Trophoblast cell (in vitro differentiated cells and primary cell): Measurements from ENCODE around the gene LRCOL1.

ENCODE experiments used
- DNase-seq, 2 donors: peaks; one replicate each; pipeline ENCODE4 v3.0.0-alpha.2; 2016
- H2AFZ ChIP-seq: 2 replicates; pipeline ENCODE4 v1.6.1; 2013; ENCODE audit warnings: low read length, moderate library complexity, mild to moderate bottlenecking; ENCODE audit not compliant: insufficient read depth, poor library complexity
- H2AK5ac ChIP-seq: 2 replicates; pipeline ENCODE4 v1.6.1; 2013; ENCODE audit warnings: mild to moderate bottlenecking, low read length
- H2BK120ac ChIP-seq: 2 replicates; pipeline ENCODE4 v1.6.1; 2013; ENCODE audit warnings: low read length, mild to moderate bottlenecking, moderate library complexity; ENCODE audit not compliant: insufficient read depth, poor library complexity
- H2BK12ac ChIP-seq: 2 replicates; pipeline ENCODE4 v1.6.1; 2013; ENCODE audit warnings: mild to moderate bottlenecking, low read length, moderate library complexity
- H2BK5ac ChIP-seq: 2 replicates; pipeline ENCODE4 v1.6.1; 2013; ENCODE audit warnings: low read length, low read depth, moderate library complexity, mild to moderate bottlenecking; ENCODE audit not compliant: poor library complexity
- H3K14ac ChIP-seq: 2 replicates; pipeline ENCODE4 v1.6.1; 2013; ENCODE audit warnings: mild to moderate bottlenecking, low read length
- H3K18ac ChIP-seq: 2 replicates; pipeline ENCODE4 v1.6.1; 2013; ENCODE audit warnings: mild to moderate bottlenecking, low read length
- H3K23ac ChIP-seq: 2 replicates; pipeline ENCODE4 v1.6.1; 2013; ENCODE audit warnings: low read length
- H3K27ac ChIP-seq: 2 replicates; pipeline ENCODE4 v1.5.1; 2013; ENCODE audit warnings: low read depth, mild to moderate bottlenecking, inconsistent platforms, low read length, moderate library complexity
- H3K27me3 ChIP-seq: 2 replicates; pipeline ENCODE4 v1.6.1; 2013; ENCODE audit warnings: inconsistent platforms, mild to moderate bottlenecking, low read length, moderate library complexity; ENCODE audit not compliant: insufficient read depth
- H3K36me3 ChIP-seq, 2 experiments: 1 replicate in 1 of 2; 2 replicates in 1 of 2; pipeline ENCODE4 v1.6.1; 2013; ENCODE audit warnings: low read length in 2 of 2, mild to moderate bottlenecking in 2 of 2, moderate library complexity in 1 of 2; ENCODE audit not compliant: insufficient read depth in 2 of 2, control insufficient read depth in 1 of 2
- H3K4ac ChIP-seq: 2 replicates; pipeline ENCODE4 v1.6.1; 2013; ENCODE audit warnings: low read depth, mild to moderate bottlenecking, low read length, moderate library complexity
- H3K4me1 ChIP-seq, 2 experiments: 1 replicate in 1 of 2; 2 replicates in 1 of 2; pipeline ENCODE4 v1.6.1; 2013; ENCODE audit warnings: low read length in 2 of 2, mild to moderate bottlenecking in 2 of 2, moderate library complexity in 1 of 2; ENCODE audit not compliant: insufficient read depth in 2 of 2, control insufficient read depth in 1 of 2
- H3K4me2 ChIP-seq: 2 replicates; pipeline ENCODE4 v1.6.1; 2013; ENCODE audit warnings: inconsistent platforms, mild to moderate bottlenecking, low read length, moderate library complexity
- H3K4me3 ChIP-seq: 2 replicates; pipeline ENCODE4 v1.5.1; 2013; ENCODE audit warnings: mild to moderate bottlenecking, low read depth, low read length, inconsistent platforms
- H3K79me1 ChIP-seq: one replicate; pipeline ENCODE4 v1.6.1; 2013; ENCODE audit warnings: low read length
- H3K79me2 ChIP-seq: 2 replicates; pipeline ENCODE4 v1.6.1; 2013; ENCODE audit warnings: low read length, mild to moderate bottlenecking; ENCODE audit not compliant: control insufficient read depth, insufficient read depth, poor library complexity
- H3K9ac ChIP-seq: 2 replicates; pipeline ENCODE4 v1.6.1; 2013; ENCODE audit warnings: mild to moderate bottlenecking, low read length
- H3K9me3 ChIP-seq: 2 replicates; pipeline ENCODE4 v1.6.1; 2013; ENCODE audit warnings: low read depth, mild to moderate bottlenecking, control low read depth, inconsistent platforms, low read length; ENCODE audit not compliant: insufficient read depth
- H4K12ac ChIP-seq: 2 replicates; pipeline ENCODE4 v1.6.1; 2013; ENCODE audit warnings: low read depth, mild to moderate bottlenecking, low read length, moderate library complexity
- H4K8ac ChIP-seq: 2 replicates; pipeline ENCODE4 v1.6.1; 2013; ENCODE audit warnings: low read depth, mild to moderate bottlenecking, low read length, moderate library complexity
- H4K91ac ChIP-seq: one replicate; pipeline ENCODE4 v1.6.1; 2013; ENCODE audit warnings: low read depth, mild to moderate bottlenecking, low read length, moderate library complexity
- WGBS: extraction: QIAGEN DNeasy Blood & Tissue Kit; methylation state at CpG from one replicate; pipeline ENCODE4 v1.1.7; 2013; ENCODE audit warnings: missing lambda C conversion rate; ENCODE audit not compliant: insufficient read length, insufficient coverage; ENCODE audit errors: extremely low coverage; 5-methylcytosine and 5-hydroxymethylcytosine counted together

The LRCOL1 gene

DNA sequence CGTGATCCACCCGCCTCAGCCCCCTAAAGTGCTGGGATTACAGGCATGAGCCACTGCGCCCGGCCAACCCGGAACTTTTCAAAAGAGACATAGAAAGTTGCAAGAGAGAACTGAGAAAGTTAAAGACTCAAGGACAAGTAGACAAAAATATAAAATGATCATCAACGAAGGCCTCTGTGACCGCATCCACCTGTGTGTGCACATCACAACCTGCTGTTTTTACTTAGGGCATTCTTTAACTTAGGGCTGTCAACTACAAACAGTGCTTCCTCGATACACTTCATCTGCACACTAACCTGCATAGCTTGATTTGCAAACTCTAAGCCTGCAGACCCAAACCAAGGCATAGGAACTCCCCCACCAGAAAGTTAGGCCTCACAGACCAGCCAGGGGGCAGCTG lies 23.0 kb upstream of the LRCOL1 start:
- peaks cover 67 to 86% of the 10 kb centered on the region in 2 experiments for H3K36me3 ChIP-seq
- no peak overlapping the region for H3K9ac ChIP-seq
- H2AFZ ChIP-seq, result no peak overlapping the region
- no peak overlapping the region for H2BK120ac ChIP-seq
- no peak overlapping the region for H4K91ac ChIP-seq
- no peaks in the 10 kb centered on the region for H3K27me3 ChIP-seq
- H2BK12ac ChIP-seq, result no peak overlapping the region
- no CpG with 5 or more reads among the region's 8 CpGs for WGBS
- H3K79me2 ChIP-seq, result no peaks in the 10 kb centered on the region
- no peaks in the 10 kb centered on the region for H3K4me1 ChIP-seq
- H3K9me3 ChIP-seq, result no peaks in the 10 kb centered on the region
- H3K18ac ChIP-seq, result no peak overlapping the region
- no peaks in the 10 kb centered on the region for H3K79me1 ChIP-seq
- no peak overlapping the region for H3K4me2 ChIP-seq
- H3K4me3 ChIP-seq, result no peak overlapping the region
- no peak overlapping the region for H3K23ac ChIP-seq
- no peak for DNase-seq
- no peak overlapping the region for H3K27ac ChIP-seq
- H3K4ac ChIP-seq, result no peak overlapping the region
- no peak overlapping the region for H3K14ac ChIP-seq
- no peak overlapping the region for H2BK5ac ChIP-seq
- no peak overlapping the region for H4K12ac ChIP-seq
- H2AK5ac ChIP-seq, result no peak overlapping the region
- H4K8ac ChIP-seq, result no peak overlapping the region

DNA sequence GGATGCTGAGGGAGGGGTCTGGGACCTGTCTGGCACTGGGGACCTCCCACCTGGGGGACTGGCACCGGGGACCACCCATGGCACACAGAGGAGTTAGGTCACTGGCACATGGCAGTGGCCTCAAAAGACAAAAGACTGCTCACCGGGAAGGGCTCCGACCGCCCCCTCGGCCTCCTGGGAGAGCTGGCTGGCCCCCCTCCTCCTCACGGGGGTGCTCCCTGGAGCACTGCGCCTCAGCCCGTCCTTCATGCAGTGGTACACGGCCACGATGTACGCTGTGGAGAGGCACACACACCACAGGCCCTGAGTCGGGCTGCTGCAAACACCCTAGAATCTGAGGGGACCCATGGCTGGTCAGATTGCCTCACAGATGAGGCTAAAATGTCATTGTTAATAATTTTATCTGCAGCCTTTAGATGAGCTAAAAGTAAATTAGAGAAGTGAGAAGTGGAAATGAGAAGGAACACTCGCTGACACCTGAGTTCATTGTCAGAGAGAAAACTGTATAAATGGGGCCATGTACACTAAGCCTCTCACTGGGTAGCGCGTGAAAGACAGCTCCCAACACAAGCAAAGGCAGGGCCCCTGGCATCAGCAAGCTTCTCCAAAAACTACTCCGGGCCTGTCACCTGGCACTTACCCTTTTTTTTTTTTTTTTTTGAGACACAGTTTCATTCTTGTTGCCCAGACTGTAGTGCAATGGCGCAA lies 22.3 kb upstream of the LRCOL1 start:
- no peak for DNase-seq
- Histone ChIP-seq H4K8ac (no peak overlapping the region), H3K4me3 (no peak overlapping the region), H3K23ac (no peak overlapping the region), H3K79me2 (no peaks in the 10 kb centered on the region), H3K27ac (no peak overlapping the region), H2BK12ac (no peak overlapping the region), H2AFZ (no peak overlapping the region), H3K14ac (no peak overlapping the region), H3K9me3 (no peaks in the 10 kb centered on the region), H3K4ac (no peak overlapping the region), H3K36me3 (peaks cover 62 to 82% of the 10 kb centered on the region in 2 experiments), H3K18ac (no peak overlapping the region), H3K9ac (no peak overlapping the region), H2AK5ac (no peak overlapping the region), H4K12ac (no peak overlapping the region), H3K4me1 (no peaks in the 10 kb centered on the region), H4K91ac (no peak overlapping the region), H2BK120ac (no peak overlapping the region), H3K27me3 (no peaks in the 10 kb centered on the region), H2BK5ac (no peak overlapping the region), H3K4me2 (no peak overlapping the region), H3K79me1 (no peaks in the 10 kb centered on the region)
- WGBS, result no CpG with 5 or more reads among the region's 17 CpGs

DNA sequence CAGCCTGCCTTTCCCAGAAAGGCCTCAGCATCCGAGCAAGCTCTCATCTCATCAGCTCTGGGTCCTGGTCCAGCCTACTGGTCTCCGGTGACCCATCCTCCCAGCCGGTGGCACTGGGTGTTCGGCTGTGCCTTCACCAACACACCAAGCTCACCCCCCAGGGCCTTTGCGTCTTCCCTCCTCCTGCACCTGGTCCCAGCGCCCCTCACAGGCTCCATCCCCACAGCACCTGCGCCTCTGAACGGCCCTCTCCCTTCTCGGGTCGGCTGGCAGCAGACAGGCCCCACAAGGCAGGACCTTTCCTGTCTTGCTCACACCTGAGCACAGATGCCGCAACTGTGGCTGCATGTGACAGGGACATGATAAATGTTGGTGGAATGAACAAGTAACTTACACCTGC lies 21.3 kb upstream of the LRCOL1 start:
- no peak overlapping the region for H3K27ac ChIP-seq
- H4K12ac ChIP-seq, result no peak overlapping the region
- H3K4me2 ChIP-seq, result no peak overlapping the region
- H3K9me3 ChIP-seq, result no peaks in the 10 kb centered on the region
- H3K4me3 ChIP-seq, result peak overlapping the region; percentile 42
- peaks cover 54 to 74% of the 10 kb centered on the region in 2 experiments for H3K36me3 ChIP-seq
- H4K91ac ChIP-seq, result no peak overlapping the region
- no peak overlapping the region for H3K18ac ChIP-seq
- H3K4me1 ChIP-seq, result no peaks in the 10 kb centered on the region
- H2BK12ac ChIP-seq, result no peak overlapping the region
- H3K27me3 ChIP-seq, result no peaks in the 10 kb centered on the region
- H3K79me1 ChIP-seq, result no peaks in the 10 kb centered on the region
- H4K8ac ChIP-seq, result no peak overlapping the region
- no peak overlapping the region for H2BK120ac ChIP-seq
- H2BK5ac ChIP-seq, result no peak overlapping the region
- H3K23ac ChIP-seq, result no peak overlapping the region
- DNase-seq, result no peak
- no peak overlapping the region for H2AK5ac ChIP-seq
- no peak overlapping the region for H3K9ac ChIP-seq
- no peak overlapping the region for H2AFZ ChIP-seq
- H3K14ac ChIP-seq, result no peak overlapping the region
- no peak overlapping the region for H3K4ac ChIP-seq
- H3K79me2 ChIP-seq, result no peaks in the 10 kb centered on the region
- WGBS, result no CpG with 5 or more reads among the region's 11 CpGs

DNA sequence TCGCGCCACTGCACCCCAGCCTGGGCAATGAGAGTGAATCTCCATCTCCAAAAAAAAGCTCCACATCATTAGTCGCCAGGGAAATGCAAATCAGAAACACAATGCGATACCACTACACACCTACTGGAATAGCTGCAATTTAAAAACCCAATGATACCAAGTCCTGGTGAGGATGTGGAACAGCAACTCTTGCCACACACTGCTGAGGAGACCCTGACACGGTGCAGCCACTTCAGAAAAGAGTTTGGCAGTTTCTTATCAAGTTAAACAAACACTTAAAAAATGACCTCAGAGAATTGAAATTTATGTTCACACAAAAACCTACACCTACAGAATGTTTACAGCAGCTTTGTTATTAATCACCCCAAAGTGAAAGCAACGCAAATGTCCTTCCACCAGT lies 20.3 kb upstream of the LRCOL1 start:
- Histone ChIP-seq H2AFZ (no peak overlapping the region), H3K23ac (no peak overlapping the region), H3K9me3 (no peaks in the 10 kb centered on the region), H3K4me3 (no peak overlapping the region), H3K27me3 (no peaks in the 10 kb centered on the region), H3K4me2 (no peak overlapping the region), H2BK12ac (no peak overlapping the region), H3K14ac (no peak overlapping the region), H4K8ac (no peak overlapping the region), H3K4me1 (no peaks in the 10 kb centered on the region), H3K9ac (no peak overlapping the region), H4K91ac (no peak overlapping the region), H3K27ac (no peak overlapping the region), H3K79me1 (no peaks in the 10 kb centered on the region), H2BK5ac (no peak overlapping the region), H2BK120ac (no peak overlapping the region), H3K4ac (no peak overlapping the region), H3K36me3 (peaks cover 55 to 72% of the 10 kb centered on the region in 2 experiments), H3K18ac (no peak overlapping the region), H4K12ac (no peak overlapping the region), H3K79me2 (no peaks in the 10 kb centered on the region), H2AK5ac (no peak overlapping the region)
- DNase-seq, result no peak
- no CpG with 5 or more reads among the region's 6 CpGs for WGBS
